ENCODE data around the gene GJA8.
"Not testable (repeated sequence)": the region's sequence is repeated elsewhere in the genome, so short reads cannot be mapped to it uniquely, and the experiment has no call there.

The GJA8 gene

GRCh38 chr1:147927689-147928088, 25.1 kb downstream of the GJA8 start:
- DNase-seq (ENCODE audit: low read depth in 2 of 2) = not testable (repeated sequence)

GRCh38 chr1:147928236-147929132, 25.9 kb downstream of the GJA8 start, which contains the start of gene GPR89B:
GPR89B (plus strand) TSS chr1:147928420; CDS start chr1:147928537, 117 bp downstream.
- DNase-seq (ENCODE audit: low read depth in 2 of 2) = peak; percentile 86 to 94

GRCh38 chr1:147931137-147931536, 28.5 kb downstream of the GJA8 start:
- DNase-seq (ENCODE audit: low read depth in 2 of 2) = not testable (repeated sequence)

GRCh38 chr1:147935296-147935695, 32.7 kb downstream of the GJA8 start:
- DNase-seq (ENCODE audit: low read depth in 2 of 2) = not testable (repeated sequence)

- not testable (repeated sequence) for DNase-seq (ENCODE audit: low read depth in 2 of 2)
Observed at GRCh38 chr1:147940456-147940855, 37.9 kb downstream of the GJA8 start.

- not testable (repeated sequence) for DNase-seq (ENCODE audit: low read depth in 2 of 2)
Observed at GRCh38 chr1:147942563-147942962, 40.0 kb downstream of the GJA8 start.

GRCh38 chr1:147949517-147949916, 46.9 kb downstream of the GJA8 start:
- DNase-seq (ENCODE audit: low read depth in 2 of 2) = not testable (repeated sequence)
